HG03520 (cell line): Measurements from ENCODE around the gene EFCAB12.

ENCODE experiments used
- ATAC-seq: cut with Tn5 transposase; IDR thresholded peaks from one replicate; pipeline ENCODE4 v1.9.1; 2021; ENCODE audit warnings: mild to moderate bottlenecking, moderate library complexity; ENCODE audit not compliant: unreplicated experiment

Gene EFCAB12

GRCh38 chr3:129428376-129429079 lies at the start of gene EFCAB12:
Gene EFCAB12, minus strand, starts transcription at chr3:129428636. Its CDS starts 148 bp downstream, at chr3:129428488.
- peak; percentile 87 for ATAC-seq

DNA sequence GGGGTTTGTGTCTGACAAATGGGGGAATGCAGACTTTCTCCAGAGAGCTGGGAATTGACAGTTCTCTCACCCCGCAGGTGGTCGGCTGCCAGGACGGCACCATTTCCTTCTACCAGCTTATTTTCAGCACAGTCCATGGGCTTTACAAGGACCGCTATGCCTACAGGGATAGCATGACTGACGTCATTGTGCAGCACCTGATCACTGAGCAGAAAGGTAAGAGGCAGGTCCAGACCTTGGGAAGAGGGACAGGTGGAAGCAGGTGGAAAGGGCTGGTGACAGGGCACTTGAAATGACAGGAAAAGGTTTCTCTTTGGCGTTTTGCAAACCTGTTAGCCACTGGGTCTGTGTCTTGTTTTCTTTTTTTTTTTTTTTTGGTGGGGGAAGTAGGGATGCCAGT lies 48.1 kb upstream of the EFCAB12 start:
- no peak for ATAC-seq

- no peak for ATAC-seq
These were observed 47.4 kb upstream of the EFCAB12 start for GRCh38 chr3:129475863-129476262.

DNA sequence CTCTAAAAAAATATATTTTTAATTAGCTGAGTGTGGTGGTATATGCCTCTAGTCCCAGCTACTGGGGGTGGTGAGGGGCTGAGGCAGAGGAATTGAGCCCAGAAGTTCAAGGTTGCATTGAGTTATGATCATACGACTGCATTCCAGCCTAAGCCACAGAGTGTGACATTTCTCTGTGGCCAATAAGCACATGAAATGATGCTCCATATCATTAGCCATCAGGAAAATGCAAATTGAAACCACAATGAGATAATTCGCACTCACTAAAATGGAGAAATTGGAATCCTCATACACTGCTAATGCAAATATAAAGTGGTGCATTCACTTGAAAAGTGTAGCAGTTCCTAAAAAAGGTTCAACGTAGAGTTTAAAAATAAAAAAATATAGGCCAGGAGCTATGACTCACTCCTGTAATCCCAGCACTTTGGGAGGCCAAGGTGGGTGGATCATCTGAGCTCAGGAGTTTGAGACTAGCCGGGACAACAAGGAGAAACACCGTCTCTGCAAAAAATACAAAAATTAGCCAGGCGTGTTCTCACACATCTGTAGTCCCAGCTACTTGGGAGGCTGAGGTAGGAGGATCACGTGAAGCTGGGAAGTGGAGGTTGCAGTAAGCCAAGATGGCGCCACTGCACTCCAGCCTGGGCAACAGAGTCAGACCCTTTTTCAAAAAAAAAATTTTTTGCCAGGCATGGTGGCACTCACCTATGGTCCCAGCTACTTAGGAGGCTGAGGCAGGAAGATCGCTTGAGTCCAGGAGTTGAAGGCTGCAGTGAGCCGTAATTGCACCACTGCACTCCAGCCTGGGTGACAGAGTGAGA lies 46.8 kb upstream of the EFCAB12 start:
- no peak for ATAC-seq

GRCh38 chr3:129473769-129474152 lies 45.3 kb upstream of the EFCAB12 start:
- ATAC-seq: no peak

DNA sequence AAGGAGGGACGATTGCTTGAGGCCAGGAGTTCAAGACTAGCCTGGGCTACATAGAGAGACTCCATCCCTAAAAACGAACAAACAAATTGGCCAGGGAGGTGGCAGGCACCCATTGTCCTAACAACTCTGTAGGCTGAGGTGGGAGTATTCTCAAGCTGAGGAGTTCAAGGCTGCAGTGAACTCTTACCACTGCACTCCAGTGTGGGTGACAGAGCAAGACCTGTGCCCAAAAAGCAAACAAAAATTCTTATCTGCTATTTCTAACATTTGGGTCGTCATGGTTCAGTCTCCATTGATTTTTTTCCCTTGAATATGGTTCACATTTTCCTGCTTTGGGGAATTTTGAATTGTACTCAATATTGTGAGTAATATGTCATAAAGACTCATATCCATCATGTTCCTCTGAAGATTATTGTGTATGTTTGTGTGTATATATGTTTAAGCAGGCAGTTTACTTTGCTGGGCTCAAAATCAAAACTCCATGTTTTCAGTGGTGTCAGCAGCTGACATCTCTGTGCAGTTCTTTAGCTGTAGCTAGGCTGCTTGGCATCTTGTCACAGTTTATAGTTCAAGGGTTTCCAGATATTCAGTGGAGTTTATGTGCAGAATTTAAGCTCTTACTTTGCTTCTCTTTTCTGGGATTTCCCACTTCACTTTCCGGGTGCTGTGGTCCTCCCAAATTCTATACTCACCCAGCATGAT lies 44.8 kb upstream of the EFCAB12 start:
- ATAC-seq: no peak

DNA sequence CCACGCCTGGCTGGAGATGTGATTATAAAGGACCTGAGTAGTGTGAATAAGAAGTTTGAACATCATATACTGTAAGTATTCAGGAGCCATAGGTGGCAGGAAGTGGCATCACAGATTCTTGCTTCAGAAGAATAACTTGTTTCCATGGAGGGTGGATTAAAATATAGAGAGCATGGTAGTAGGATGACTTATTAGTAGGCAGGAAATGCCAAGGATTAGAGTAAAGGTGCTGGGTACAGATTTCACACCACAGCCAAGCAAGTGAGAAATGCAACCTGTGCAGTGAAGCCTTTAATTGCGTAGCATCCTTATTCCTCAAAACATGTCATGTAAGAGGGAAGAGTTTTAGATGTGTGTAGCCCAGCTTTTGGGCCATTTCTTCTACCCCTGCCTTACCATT lies 42.4 kb upstream of the EFCAB12 start:
- ATAC-seq: no peak

DNA sequence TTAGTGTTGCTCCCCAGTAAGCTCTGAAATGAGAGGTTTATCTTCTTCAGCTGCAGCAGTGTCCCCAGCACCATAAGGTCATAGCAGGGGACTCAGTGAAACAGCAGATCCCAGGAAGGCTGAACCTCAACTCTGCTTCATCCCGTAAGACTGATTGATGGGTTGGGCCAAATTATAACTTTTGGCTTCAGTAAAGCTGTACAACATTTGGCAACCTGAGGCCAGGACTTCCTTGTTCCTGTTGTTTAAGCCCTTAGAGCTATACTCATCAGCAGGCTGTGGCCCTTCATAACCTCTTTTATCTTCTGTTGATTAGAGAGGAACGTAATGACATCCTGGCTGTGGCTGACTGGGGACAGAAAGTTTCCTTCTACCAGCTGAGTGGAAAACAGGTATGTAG lies 40.6 kb upstream of the EFCAB12 start:
- ATAC-seq: no peak

DNA sequence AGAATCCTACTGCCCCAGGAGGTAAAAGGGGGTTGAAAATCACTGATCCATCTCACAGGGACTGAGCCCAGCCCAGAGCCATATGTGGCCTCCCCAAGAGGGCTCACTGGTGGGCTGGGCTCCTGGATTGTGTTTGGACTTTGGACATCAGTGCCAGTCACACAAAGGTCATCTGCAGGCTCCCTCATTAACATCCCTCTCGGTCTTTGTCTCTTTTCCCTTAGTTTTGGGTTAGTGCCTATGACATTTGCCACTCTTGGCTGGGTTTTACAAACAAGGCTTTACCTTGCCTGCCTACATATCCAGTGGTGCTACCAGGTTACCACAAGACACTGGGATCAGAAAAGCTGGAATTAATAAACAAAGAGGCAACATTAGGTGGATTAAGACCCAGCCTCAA lies 39.5 kb upstream of the EFCAB12 start:
- no peak for ATAC-seq

DNA sequence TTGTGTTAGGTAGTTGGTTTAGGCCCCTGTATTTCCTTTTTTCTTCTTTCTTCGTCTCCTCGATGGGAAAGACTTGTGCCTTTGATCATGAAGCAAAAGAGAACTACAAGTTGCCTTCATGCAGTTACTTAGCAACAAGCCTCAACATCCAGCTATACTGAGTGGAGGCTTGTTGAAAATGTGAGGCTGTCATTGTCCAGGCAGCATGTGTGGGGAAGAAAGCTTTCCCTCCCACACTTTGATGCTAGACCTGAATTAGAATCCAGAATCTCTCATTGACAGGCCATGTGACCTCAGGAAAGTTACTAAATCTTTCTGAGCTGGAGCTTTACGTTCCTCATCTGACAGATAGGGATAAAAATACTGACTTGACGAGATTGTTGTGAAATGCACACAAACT lies 35.3 kb upstream of the EFCAB12 start:
- ATAC-seq: no peak

GRCh38 chr3:129463094-129463493 lies 34.7 kb upstream of the EFCAB12 start:
- ATAC-seq: no peak

- ATAC-seq: no peak
These were observed 34.0 kb upstream of the EFCAB12 start for GRCh38 chr3:129462361-129462968.

DNA sequence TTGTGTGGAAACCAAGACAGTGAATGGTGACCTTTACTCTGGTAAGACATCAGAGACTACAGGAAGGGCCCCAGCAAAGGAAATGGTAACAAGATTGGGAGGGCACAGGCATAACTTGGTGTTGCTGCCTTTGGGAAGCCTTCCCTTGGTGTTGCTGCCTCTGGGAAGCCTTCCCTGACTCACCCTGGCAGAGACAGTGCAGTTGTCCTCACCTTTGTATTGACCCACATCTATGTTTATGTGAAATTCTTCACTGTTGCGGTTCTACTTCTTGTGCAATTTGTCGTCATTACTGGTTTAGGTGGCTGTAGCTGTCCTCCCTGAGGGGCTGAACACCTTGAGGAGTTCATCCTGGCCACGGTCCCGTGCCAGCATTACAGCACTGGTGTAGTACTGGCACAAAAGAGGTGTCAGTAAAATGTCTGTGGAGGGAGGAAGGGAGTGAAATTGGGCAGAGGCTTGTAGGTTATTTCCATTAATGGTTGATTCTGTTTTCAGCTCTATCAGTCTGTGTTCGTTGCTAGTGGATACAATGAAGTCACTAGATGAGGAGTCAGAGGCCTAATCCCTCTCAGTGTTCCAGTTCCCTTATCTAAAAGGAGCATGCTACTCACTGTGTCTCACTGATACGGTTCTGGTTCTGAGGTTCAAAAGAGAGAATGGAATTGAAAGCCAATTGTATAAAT lies 33.2 kb upstream of the EFCAB12 start:
- ATAC-seq: no peak

- ATAC-seq: no peak
These were observed 32.6 kb upstream of the EFCAB12 start for GRCh38 chr3:129461022-129461421.

DNA sequence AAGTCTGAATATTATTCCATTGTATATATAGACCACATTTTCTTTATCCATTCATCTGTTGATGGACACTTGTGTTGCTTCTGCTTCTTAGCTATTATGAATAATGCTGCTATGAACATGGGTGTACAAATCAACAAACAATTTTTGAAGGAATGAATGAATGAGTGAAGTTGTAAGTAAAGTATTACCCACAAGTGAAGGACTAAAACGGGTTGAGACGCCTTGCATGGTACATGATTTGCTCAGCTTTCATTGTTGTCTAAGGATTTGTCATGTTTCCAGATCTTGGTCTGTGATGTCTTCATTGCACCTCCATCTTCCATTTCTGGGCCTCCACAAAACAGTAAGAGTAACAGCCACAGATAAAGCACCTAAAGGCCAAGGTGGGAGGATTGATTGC lies 32.1 kb upstream of the EFCAB12 start:
- no peak for ATAC-seq

GRCh38 chr3:129460155-129460554 lies 31.7 kb upstream of the EFCAB12 start:
- ATAC-seq: no peak

DNA sequence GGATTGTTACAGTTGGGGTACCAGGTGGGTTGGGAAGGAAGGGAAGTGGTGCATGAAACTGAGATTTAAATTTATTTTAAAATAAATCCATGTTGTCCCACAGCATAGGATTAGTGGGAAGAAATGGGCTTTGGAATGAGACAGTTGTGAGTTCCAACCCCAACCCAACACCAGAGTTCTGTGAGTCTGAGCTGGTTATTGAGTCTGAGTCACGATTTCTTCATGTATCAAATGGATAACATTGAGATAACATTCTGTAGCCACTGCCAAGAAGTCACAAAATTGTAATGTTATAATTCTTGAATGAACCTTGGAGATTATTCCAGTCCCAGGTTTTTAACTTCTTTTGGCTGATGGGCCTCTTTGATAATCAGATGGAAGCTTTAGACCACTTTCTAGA lies 25.3 kb upstream of the EFCAB12 start:
- no peak for ATAC-seq

DNA sequence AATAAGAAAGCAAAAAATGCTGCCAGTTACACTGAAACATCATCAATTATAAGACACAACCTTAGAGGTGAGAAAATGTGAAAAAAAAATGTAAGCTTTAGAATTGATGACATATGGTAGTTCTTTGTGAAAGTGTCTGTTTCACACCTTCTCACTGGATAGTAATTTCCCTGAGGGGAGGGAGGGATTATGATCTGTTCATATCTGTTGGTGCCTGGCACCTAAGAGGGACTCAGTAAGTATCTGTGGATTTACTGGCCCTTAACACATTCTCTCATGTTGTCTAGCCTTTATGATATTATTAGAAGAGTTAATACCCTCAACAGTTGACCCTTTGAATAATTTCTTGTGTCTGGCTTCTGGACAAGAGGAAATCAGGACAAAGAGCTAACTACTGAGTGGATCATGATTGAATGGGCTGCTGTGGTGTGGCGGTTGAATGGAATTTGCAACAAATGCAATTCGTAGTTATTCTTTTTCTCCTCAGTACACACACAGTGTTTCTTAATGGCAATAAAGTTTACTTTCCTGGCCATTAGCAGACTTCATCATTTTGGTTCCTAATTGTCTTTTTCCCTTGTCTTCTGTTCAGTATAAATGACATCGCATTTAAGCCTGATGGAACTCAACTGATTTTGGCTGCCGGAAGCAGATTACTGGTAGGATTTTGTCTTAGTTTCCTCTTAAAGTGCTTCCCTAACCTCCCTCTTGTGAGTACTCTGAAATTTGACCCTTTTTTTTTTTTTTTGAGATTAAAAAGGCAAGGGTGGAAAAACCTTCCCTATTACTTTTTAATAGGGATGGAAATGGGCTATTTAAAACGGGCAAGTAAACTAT lies 21.1 kb upstream of the EFCAB12 start:
- ATAC-seq: no peak

- ATAC-seq: no peak
These were observed 19.9 kb upstream of the EFCAB12 start for GRCh38 chr3:129448186-129448895.
